HL-60/S4 treated with phorbol 12-myristate 13-acetate at 8.2 ng/mL for 4 days and 3 days (cell line): ENCODE data around the gene ZDHHC14.
"Not testable (repeated sequence)": the region's sequence is repeated elsewhere in the genome, so short reads cannot be mapped to it uniquely, and the experiment has no call there.

ENCODE experiments used
- in situ Hi-C: fragments of 300-500 bp; cut with MboI; formaldehyde crosslinking; loops from 2 replicates; pipeline ENCODE4 v1.15.0; 2022; ENCODE audit warnings: low sequenced_read_pairs

The ZDHHC14 gene

GRCh38 chr6:157676241-157676640 lies 295.3 kb downstream of the ZDHHC14 start:
- in situ Hi-C loops, result no loop called here

- in situ Hi-C loops, result no loop called here
Observed at GRCh38 chr6:157677235-157677634, 296.2 kb downstream of the ZDHHC14 start.

- in situ Hi-C loops, result no loop called here
Observed at GRCh38 chr6:157679605-157680580, 298.9 kb downstream of the ZDHHC14 start.

GRCh38 chr6:157681041-157681650 lies 300.2 kb downstream of the ZDHHC14 start:
- in situ Hi-C loops, result no loop called here

GRCh38 chr6:157682856-157683481 lies 302.0 kb downstream of the ZDHHC14 start:
- in situ Hi-C loops, result no loop called here

GRCh38 chr6:157683707-157684106 lies 302.7 kb downstream of the ZDHHC14 start:
- in situ Hi-C loops, result no loop called here

GRCh38 chr6:157684620-157685299 lies 303.8 kb downstream of the ZDHHC14 start:
- in situ Hi-C loops, result no loop called here

- in situ Hi-C loops, result no loop called here
Observed at GRCh38 chr6:157685596-157686280, 304.7 kb downstream of the ZDHHC14 start.

GRCh38 chr6:157688275-157688959 lies 307.4 kb downstream of the ZDHHC14 start:
- in situ Hi-C loops, result no loop called here

GRCh38 chr6:157688960-157689599 lies 308.1 kb downstream of the ZDHHC14 start:
- in situ Hi-C loops, result no loop called here

GRCh38 chr6:157689875-157690274 lies 308.9 kb downstream of the ZDHHC14 start:
- in situ Hi-C loops, result no loop called here

GRCh38 chr6:157690441-157691210 lies 309.6 kb downstream of the ZDHHC14 start:
- in situ Hi-C loops, result no loop called here

GRCh38 chr6:157691621-157692020 lies 310.6 kb downstream of the ZDHHC14 start:
- in situ Hi-C loops, result not testable (repeated sequence)

GRCh38 chr6:157693867-157694266 lies 312.9 kb downstream of the ZDHHC14 start:
- in situ Hi-C loops, result no loop called here

- in situ Hi-C loops, result no loop called here
Observed at GRCh38 chr6:157695301-157696040, 314.5 kb downstream of the ZDHHC14 start.

GRCh38 chr6:157699777-157700636 lies 319.0 kb downstream of the ZDHHC14 start:
- in situ Hi-C loops, result no loop called here

- in situ Hi-C loops, result not testable (repeated sequence)
Observed at GRCh38 chr6:157706351-157706750, 325.4 kb downstream of the ZDHHC14 start.
